Skin epidermis (tissue), 12 donors: Measurements from ENCODE around the gene STK39.

Experiments
- H3K27ac ChIP-seq, 21 experiments: fragments of 200-600 bp; sonication (generic) in 11 of 21; one replicate each; pipeline ENCODE4 v1.5.0; 2020; ENCODE audit warnings: mild to moderate bottlenecking in 3 of 21, inconsistent platforms in 2 of 21, moderate library complexity in 2 of 21
- H3K4me3 ChIP-seq, 7 experiments: fragments of 200-600 bp; sonication (generic) in 2 of 7; one replicate each; pipeline ENCODE4 v1.5.0; 2020; ENCODE audit warnings: inconsistent platforms in 2 of 7, mild to moderate bottlenecking in 2 of 7, moderate library complexity in 1 of 7

Gene STK39

GRCh38 chr2:167925758-167926157 lies 321.6 kb downstream of the STK39 start:
- no peak overlapping the region for H3K27ac ChIP-seq
- H3K4me3 ChIP-seq: no peak overlapping the region

GRCh38 chr2:167924556-167924955 lies 322.8 kb downstream of the STK39 start:
- Histone ChIP-seq H3K27ac (no peak overlapping the region), H3K4me3 (no peak overlapping the region)

- Histone ChIP-seq H3K27ac (no peak overlapping the region), H3K4me3 (no peak overlapping the region)
Measured at GRCh38 chr2:167916756-167917155, 330.6 kb downstream of the STK39 start.

GRCh38 chr2:167914969-167915368 lies 332.4 kb downstream of the STK39 start:
- no peak overlapping the region for H3K27ac ChIP-seq
- no peak overlapping the region for H3K4me3 ChIP-seq

GRCh38 chr2:167908786-167909185 lies 338.6 kb downstream of the STK39 start:
- H3K27ac ChIP-seq: no peak overlapping the region
- H3K4me3 ChIP-seq: no peak overlapping the region

GRCh38 chr2:167905668-167906067 lies 341.7 kb downstream of the STK39 start:
- Histone ChIP-seq H3K4me3 (no peak overlapping the region), H3K27ac (no peak overlapping the region)
